Upper lobe of left lung (tissue), 6 donors: Measurements from ENCODE around the gene LAMA3. TPM values are rescaled to one million over a fixed set of nuclear protein-coding genes. Genes with fewer than 3 reads are reported as not detected.
A peak's percentile ranks its signal among the peaks of the same experiment; 100 is the strongest.

Experiments
- ATAC-seq, 2 donors: fragments of 200-7000 bp; cut with Tn5 transposase; one replicate each; pipeline ENCODE4 v1.9.1; 2022; ENCODE audit warnings: mild to moderate bottlenecking in 2 of 2, moderate library complexity in 2 of 2; ENCODE audit not compliant: low FRiP score in 2 of 2
- DNase-seq, 2 donors: peaks; one replicate each; pipeline ENCODE4 v3.0.0-alpha.2; 2019 to 2020
- H3K27ac ChIP-seq, 4 donors: fragments of 200-600 bp; sonication (generic); one replicate each; pipeline ENCODE4 v1.5.1; 2016 to 2019
- H3K27me3 ChIP-seq, 4 donors: fragments of 200-600 bp; sonication (generic); one replicate each; pipeline ENCODE4 v1.5.1; 2017 to 2019
- H3K36me3 ChIP-seq, 4 donors: fragments of 200-600 bp; sonication (generic); one replicate each; pipeline ENCODE4 v1.5.1; 2016 to 2019
- H3K4me1 ChIP-seq, 4 donors: fragments of 200-600 bp; sonication (generic); one replicate each; pipeline ENCODE4 v1.5.1; 2018 to 2019
- H3K4me3 ChIP-seq, 4 donors: fragments of 200-600 bp; sonication (generic); one replicate each; pipeline ENCODE4 v1.5.1; 2017 to 2019; ENCODE audit warnings: mild to moderate bottlenecking in 2 of 4, moderate library complexity in 1 of 4
- H3K9me3 ChIP-seq, 4 donors: fragments of 200-600 bp; sonication (generic); one replicate each; pipeline ENCODE4 v1.5.1; 2018 to 2019
- CTCF ChIP-seq, 6 experiments: fragments of 450-650 bp in 4 of 6; fragments of 200-600 bp in 2 of 6; sonication (generic) in 2 of 6; IDR thresholded peaks; one replicate each; pipeline ENCODE4 v1.5.1; 2016 to 2019; ENCODE audit warnings: antibody characterized with exemption in 6 of 6
- EP300 ChIP-seq, 4 donors: sonication (generic); formaldehyde crosslinking; IDR thresholded peaks; one replicate each; pipeline ENCODE4 v1.5.1; 2017; ENCODE audit warnings: antibody characterized with exemption in 4 of 4, control low read depth in 2 of 4
- POLR2A ChIP-seq, 4 donors: fragments of 450-650 bp; IDR thresholded peaks; one replicate each; pipeline ENCODE4 v1.5.1; 2016 to 2017; ENCODE audit warnings: antibody characterized with exemption in 4 of 4, mild to moderate bottlenecking in 2 of 4
- POLR2AphosphoS5 ChIP-seq, 2 donors: sonication (generic); formaldehyde crosslinking; IDR thresholded peaks; one replicate each; pipeline ENCODE4 v1.5.1; 2017; ENCODE audit warnings: antibody characterized with exemption in 2 of 2
- WGBS, 2 donors: methylation state at CpG; one replicate each; pipeline ENCODE4 v1.1.5; 2017 to 2018; 5-methylcytosine and 5-hydroxymethylcytosine counted together
- total RNA-seq, 6 donors: library from RNA; depleted of rRNA in 4 of 6; stranded (reverse); fragments of >200 nt in 4 of 6; gene quantifications; one replicate each; pipeline versions ENCODE4 v1.1.0 to v1.2.1, GENCODE V29; 2016 to 2021
- donor health status: DM: no; HTN: no; CAD: no; lungs with moderate emphysema.
- donor health status: DM: no; HTN: yes; CAD: no; lungs with severe emphysema.

LAMA3 gene
- total RNA-seq, 6 donors from 2014 or later = 88.2 to 202 (median 141) TPM

GRCh38 chr18:23756590-23757436 is 67.6 kb downstream of the LAMA3 start:
- no peak overlapping the region for H3K4me3 ChIP-seq
- no peaks in the 10 kb centered on the region for H3K4me1 ChIP-seq
- TF ChIP-seq EP300 (IDR thresholded peaks at IDR 0.05) = no peak
- no peak for TF ChIP-seq POLR2AphosphoS5 (IDR thresholded peaks at IDR 0.05)
- TF ChIP-seq POLR2A (IDR thresholded peaks at IDR 0.05) = no peak
- TF ChIP-seq CTCF (IDR thresholded peaks at IDR 0.05) = no peak
- no peaks in the 10 kb centered on the region for H3K36me3 ChIP-seq
- H3K27me3 ChIP-seq = no peaks in the 10 kb centered on the region
- H3K27ac ChIP-seq = no peak overlapping the region
- 79 to 83% methylated on average over 21 to 30 of the region's 34 CpGs for WGBS, 2 donors
- ATAC-seq (no peak), DNase-seq (peak in 1 of 2 donors; percentile 44)
- H3K9me3 ChIP-seq = no peaks in the 10 kb centered on the region

GRCh38 chr18:23757437-23757733 is 68.1 kb downstream of the LAMA3 start:
- 68 to 72% methylated on average over 8 of the region's 8 CpGs for WGBS, 2 donors
- TF ChIP-seq CTCF (IDR thresholded peaks at IDR 0.05) (no peak), POLR2AphosphoS5 (IDR thresholded peaks at IDR 0.05) (no peak), EP300 (IDR thresholded peaks at IDR 0.05) (no peak), POLR2A (IDR thresholded peaks at IDR 0.05) (no peak)
- no peak for ATAC-seq

GRCh38 chr18:23758281-23758680 is 69.0 kb downstream of the LAMA3 start:
- TF ChIP-seq POLR2A (IDR thresholded peaks at IDR 0.05) = no peak
- no peak for TF ChIP-seq CTCF (IDR thresholded peaks at IDR 0.05)
- no peak for TF ChIP-seq EP300 (IDR thresholded peaks at IDR 0.05)
- no peak for TF ChIP-seq POLR2AphosphoS5 (IDR thresholded peaks at IDR 0.05)
- 82 to 87% methylated on average over 14 of the region's 14 CpGs for WGBS, 2 donors
- H3K27ac ChIP-seq = no peak overlapping the region
- no peaks in the 10 kb centered on the region for H3K9me3 ChIP-seq
- H3K27me3 ChIP-seq = no peaks in the 10 kb centered on the region
- no peaks in the 10 kb centered on the region for H3K36me3 ChIP-seq
- H3K4me3 ChIP-seq = no peak overlapping the region
- H3K4me1 ChIP-seq = no peaks in the 10 kb centered on the region
- DNase-seq (peak in 1 of 2 donors; percentile 73), ATAC-seq (no peak)

More at GRCh38 chr18:23757437-23757733, 68.1 kb downstream of the LAMA3 start:
- no peaks in the 10 kb centered on the region for H3K4me1 ChIP-seq
- no peaks in the 10 kb centered on the region for H3K27me3 ChIP-seq
- no peak overlapping the region for H3K4me3 ChIP-seq
- no peaks in the 10 kb centered on the region for H3K9me3 ChIP-seq
- DNase-seq = no peak
- no peak overlapping the region for H3K27ac ChIP-seq
- H3K36me3 ChIP-seq = no peaks in the 10 kb centered on the region

- Histone ChIP-seq H3K4me1 (no peaks in the 10 kb centered on the region), H3K27ac (no peak overlapping the region), H3K4me3 (no peak overlapping the region), H3K27me3 (no peaks in the 10 kb centered on the region), H3K36me3 (no peaks in the 10 kb centered on the region), H3K9me3 (no peaks in the 10 kb centered on the region)
- ATAC-seq (no peak), DNase-seq (no peak)
- TF ChIP-seq CTCF (IDR thresholded peaks at IDR 0.05) = no peak
- no peak for TF ChIP-seq EP300 (IDR thresholded peaks at IDR 0.05)
- TF ChIP-seq POLR2A (IDR thresholded peaks at IDR 0.05) = no peak
- TF ChIP-seq POLR2AphosphoS5 (IDR thresholded peaks at IDR 0.05) = no peak
- WGBS, 2 donors = 88 to 92% methylated on average over 5 of the region's 5 CpGs
These were observed 72.7 kb downstream of the LAMA3 start for GRCh38 chr18:23761941-23762340.

DNA sequence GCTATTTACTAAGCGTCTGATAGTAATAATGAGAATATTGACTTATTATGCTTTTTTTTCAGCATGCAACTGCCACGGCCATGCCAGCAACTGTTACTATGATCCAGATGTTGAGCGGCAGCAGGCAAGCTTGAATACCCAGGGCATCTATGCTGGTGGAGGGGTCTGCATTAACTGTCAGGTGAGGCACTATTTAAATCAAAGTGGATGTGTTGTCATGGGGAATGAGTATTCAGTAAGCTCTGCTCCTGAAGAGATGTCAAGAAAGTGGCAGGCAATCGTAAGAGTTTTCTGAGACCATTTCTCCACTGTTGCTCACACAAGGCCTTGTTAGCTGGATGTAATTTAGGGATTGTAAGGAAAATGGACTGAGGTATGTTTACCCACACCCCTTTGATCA is 74.1 kb downstream of the LAMA3 start:
- no peaks in the 10 kb centered on the region for H3K9me3 ChIP-seq
- no peaks in the 10 kb centered on the region for H3K4me1 ChIP-seq
- H3K36me3 ChIP-seq = no peaks in the 10 kb centered on the region
- 92 to 93% methylated on average over 4 of the region's 4 CpGs for WGBS, 2 donors
- TF ChIP-seq POLR2AphosphoS5 (IDR thresholded peaks at IDR 0.05) (no peak), CTCF (IDR thresholded peaks at IDR 0.05) (no peak), EP300 (IDR thresholded peaks at IDR 0.05) (no peak), POLR2A (IDR thresholded peaks at IDR 0.05) (no peak)
- DNase-seq (no peak), ATAC-seq (no peak)
- no peaks in the 10 kb centered on the region for H3K27me3 ChIP-seq
- H3K4me3 ChIP-seq = no peak overlapping the region
- H3K27ac ChIP-seq = no peak overlapping the region
